Testis (tissue), 3 donors: ENCODE data around the gene TOP3A. TPM values are rescaled to one million over a fixed set of nuclear protein-coding genes. Genes with fewer than 3 reads are reported as not detected.

Experiments used
- DNase-seq: peaks from one replicate; pipeline ENCODE4 v3.0.0-alpha.2; 2019
- H3K27ac ChIP-seq, 2 donors: fragments of 200-600 bp; sonication (generic); one replicate each; pipeline ENCODE4 v1.5.1; 2019
- H3K27me3 ChIP-seq: fragments of 200-600 bp; sonication (generic); one replicate; pipeline ENCODE4 v1.5.1; 2019
- H3K36me3 ChIP-seq: fragments of 200-600 bp; sonication (generic); one replicate; pipeline ENCODE4 v1.5.1; 2017; ENCODE audit warnings: low read depth; ENCODE audit errors: missing control alignments
- H3K4me1 ChIP-seq: fragments of 200-600 bp; sonication (generic); one replicate; pipeline ENCODE4 v1.5.1; 2019
- H3K4me3 ChIP-seq, 2 donors: fragments of 200-600 bp; sonication (generic); one replicate each; pipeline ENCODE4 v1.5.1; 2017 to 2019
- H3K9me3 ChIP-seq: fragments of 200-600 bp; sonication (generic); one replicate; pipeline ENCODE4 v1.5.1; 2017
- POLR2A ChIP-seq: fragments of 450-650 bp; IDR thresholded peaks from one replicate; pipeline ENCODE4 v1.6.1; 2017; ENCODE audit warnings: antibody characterized with exemption, mild to moderate bottlenecking, moderate library complexity
- WGBS, 2 donors: methylation state at CpG; one replicate each; pipeline ENCODE4 v1.1.5; 2018; 5-methylcytosine and 5-hydroxymethylcytosine counted together
- intact Hi-C: fragments of 100-400 bp; cut with DNase I; formaldehyde crosslinking; loops from one replicate; pipeline ENCODE4 v1.15.1; 2023; ENCODE audit warnings: low total_unique reads
- polyA plus RNA-seq: library from polyadenylated mRNA; stranded (reverse); fragments of 350-450 nt; fragmentation: Illumina TruSeq; extraction: RNeasy Lipid Tissue Mini Kit (QIAGEN cat#74804); gene quantifications from one replicate; pipeline ENCODE4 v1.2.3, GENCODE V29; 2014; ENCODE audit warnings: low read depth, low replicate concordance; ENCODE audit not compliant: insufficient read depth
- total RNA-seq, 2 donors: library from RNA; depleted of rRNA; stranded (reverse); fragments of >200 nt; gene quantifications; one replicate each; pipeline ENCODE4 v1.2.3, GENCODE V29; 2016
- TF ChIP-seq, protein P1 (sequence below), 3 experiments: fragments of 450-650 bp in 2 of 3; fragments of 200-600 bp in 1 of 3; sonication (generic) in 1 of 3; IDR thresholded peaks; one replicate each; pipeline ENCODE4 v1.5.1; 2016 to 2019; ENCODE audit warnings: antibody characterized with exemption in 3 of 3, mild to moderate bottlenecking in 2 of 3, moderate library complexity in 1 of 3

The TOP3A gene
- total and polyA plus RNA-seq, 3 donors from 2014 or later = 34.0 to 97.9 (median 56.9) TPM

DNA sequence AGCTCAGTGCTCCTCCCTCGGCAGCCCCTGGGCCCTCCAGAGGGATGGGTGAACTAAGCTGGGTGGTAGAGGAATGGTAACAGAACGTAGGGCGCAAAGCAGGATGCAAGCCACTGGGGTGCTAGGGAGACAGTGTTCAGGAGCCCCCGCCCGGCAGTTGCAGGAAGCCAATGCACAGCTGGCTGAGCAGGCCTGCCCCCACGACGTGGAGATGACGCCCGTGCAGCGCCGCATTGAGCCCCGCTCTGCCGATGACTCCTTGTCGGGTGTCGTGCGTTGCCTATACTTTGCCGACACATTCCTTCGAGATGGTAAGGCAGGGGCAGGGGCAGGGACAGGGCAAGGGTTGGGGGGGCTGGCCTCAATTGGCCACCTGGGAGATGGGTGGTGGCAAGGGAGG lies 76.5 kb downstream of the TOP3A start:
- no peak for DNase-seq

DNA sequence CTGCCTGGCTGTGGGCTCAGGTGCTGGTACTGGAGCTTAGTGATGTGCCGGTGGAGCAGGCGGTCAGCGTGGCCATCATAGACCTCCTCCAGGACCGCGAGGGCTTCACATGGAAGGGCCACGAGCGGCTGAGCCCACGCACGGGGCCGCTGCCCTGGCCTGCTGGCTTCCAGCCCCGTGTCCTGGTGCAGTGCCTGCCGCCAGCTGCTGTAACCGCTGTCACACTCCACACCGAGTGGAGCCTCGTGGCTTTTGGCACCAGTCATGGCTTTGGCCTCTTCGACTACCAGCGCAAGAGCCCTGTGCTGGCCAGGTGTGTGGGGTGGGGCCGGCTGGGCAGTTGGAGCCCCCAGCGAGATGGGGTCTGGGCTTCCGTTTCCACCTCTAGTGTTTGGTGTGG lies 77.3 kb downstream of the TOP3A start:
- DNase-seq = no peak
- TF ChIP-seq, protein P1, sequence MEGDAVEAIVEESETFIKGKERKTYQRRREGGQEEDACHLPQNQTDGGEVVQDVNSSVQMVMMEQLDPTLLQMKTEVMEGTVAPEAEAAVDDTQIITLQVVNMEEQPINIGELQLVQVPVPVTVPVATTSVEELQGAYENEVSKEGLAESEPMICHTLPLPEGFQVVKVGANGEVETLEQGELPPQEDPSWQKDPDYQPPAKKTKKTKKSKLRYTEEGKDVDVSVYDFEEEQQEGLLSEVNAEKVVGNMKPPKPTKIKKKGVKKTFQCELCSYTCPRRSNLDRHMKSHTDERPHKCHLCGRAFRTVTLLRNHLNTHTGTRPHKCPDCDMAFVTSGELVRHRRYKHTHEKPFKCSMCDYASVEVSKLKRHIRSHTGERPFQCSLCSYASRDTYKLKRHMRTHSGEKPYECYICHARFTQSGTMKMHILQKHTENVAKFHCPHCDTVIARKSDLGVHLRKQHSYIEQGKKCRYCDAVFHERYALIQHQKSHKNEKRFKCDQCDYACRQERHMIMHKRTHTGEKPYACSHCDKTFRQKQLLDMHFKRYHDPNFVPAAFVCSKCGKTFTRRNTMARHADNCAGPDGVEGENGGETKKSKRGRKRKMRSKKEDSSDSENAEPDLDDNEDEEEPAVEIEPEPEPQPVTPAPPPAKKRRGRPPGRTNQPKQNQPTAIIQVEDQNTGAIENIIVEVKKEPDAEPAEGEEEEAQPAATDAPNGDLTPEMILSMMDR (IDR thresholded peaks at IDR 0.05) = no peak
- intact Hi-C loops = no loop called here
- Histone ChIP-seq H3K36me3 (no peaks in the 10 kb centered on the region), H3K4me3 (no peak overlapping the region), H3K27ac (no peak overlapping the region), H3K4me1 (no peaks in the 10 kb centered on the region), H3K9me3 (no peaks in the 10 kb centered on the region), H3K27me3 (no peaks in the 10 kb centered on the region)
- 91 to 96% methylated on average over 16 to 19 of the region's 20 CpGs for WGBS, 2 donors

More for the DNA sequence above, 76.5 kb downstream of the TOP3A start:
- intact Hi-C loops = no loop called here
- H3K4me1 ChIP-seq = no peaks in the 10 kb centered on the region
- 92 to 93% methylated on average over 16 to 18 of the region's 18 CpGs for WGBS, 2 donors
- no peaks in the 10 kb centered on the region for H3K36me3 ChIP-seq
- no peak overlapping the region for H3K4me3 ChIP-seq
- no peaks in the 10 kb centered on the region for H3K9me3 ChIP-seq
- no peaks in the 10 kb centered on the region for H3K27me3 ChIP-seq
- no peak for TF ChIP-seq POLR2A
- TF ChIP-seq, protein P1 (IDR thresholded peaks at IDR 0.05) = no peak
- H3K27ac ChIP-seq = no peak overlapping the region

DNA sequence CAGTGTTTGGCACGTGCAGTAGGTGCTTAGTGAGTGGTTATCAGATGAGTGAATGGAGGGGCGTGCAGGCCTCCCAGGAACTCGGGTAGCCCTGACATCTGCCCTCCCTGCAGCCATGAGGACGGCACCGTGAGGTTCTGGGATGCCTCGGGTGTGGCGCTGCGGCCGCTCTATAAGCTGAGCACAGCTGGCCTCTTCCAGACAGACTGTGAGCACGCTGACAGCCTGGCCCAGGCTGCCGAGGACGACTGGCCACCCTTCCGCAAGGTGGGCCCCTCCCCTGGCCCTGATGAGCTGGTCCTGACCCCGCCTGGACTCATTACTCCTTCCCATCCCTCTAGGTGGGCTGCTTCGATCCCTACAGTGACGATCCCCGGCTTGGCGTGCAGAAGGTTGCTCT lies 78.3 kb downstream of the TOP3A start:
- Histone ChIP-seq H3K9me3 (no peaks in the 10 kb centered on the region), H3K27me3 (no peaks in the 10 kb centered on the region), H3K36me3 (no peaks in the 10 kb centered on the region), H3K4me3 (no peak overlapping the region), H3K4me1 (no peaks in the 10 kb centered on the region), H3K27ac (no peak overlapping the region)
- WGBS, 2 donors = 88 to 94% methylated on average over 13 to 18 of the region's 18 CpGs
- TF ChIP-seq, protein P1 (IDR thresholded peaks at IDR 0.05) = no peak
- TF ChIP-seq POLR2A = no peak
- intact Hi-C loops = no loop called here
- DNase-seq = no peak

DNA sequence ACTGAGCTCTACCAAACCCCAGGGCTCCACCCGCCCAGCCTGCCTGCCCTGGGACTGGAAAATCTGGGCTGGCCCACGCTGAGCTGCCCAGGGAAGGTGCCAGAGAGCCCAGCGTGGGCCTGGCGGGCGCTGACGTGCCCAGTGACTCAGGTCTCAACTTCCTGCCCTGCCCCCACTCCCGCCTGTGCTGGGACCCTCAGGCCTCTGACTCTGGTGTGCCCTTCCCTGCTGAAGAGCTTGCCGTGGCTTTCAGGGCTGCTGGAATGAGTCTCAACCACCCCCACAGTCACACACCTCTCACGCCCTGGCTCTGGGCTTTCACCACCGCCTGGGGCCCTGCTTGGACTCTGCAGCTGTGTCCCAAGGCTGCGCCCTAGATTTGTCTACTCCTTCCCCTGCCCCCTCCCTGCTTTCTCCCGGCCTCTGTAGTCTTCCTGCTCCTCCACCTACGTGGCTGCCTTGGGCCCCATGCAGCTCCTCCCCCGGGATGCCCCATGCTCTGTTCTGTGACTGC lies 79.0 kb downstream of the TOP3A start:
- no peaks in the 10 kb centered on the region for H3K4me1 ChIP-seq
- H3K27ac ChIP-seq = no peak overlapping the region
- no peaks in the 10 kb centered on the region for H3K27me3 ChIP-seq
- no peaks in the 10 kb centered on the region for H3K9me3 ChIP-seq
- intact Hi-C loops = no loop called here
- H3K4me3 ChIP-seq = no peak overlapping the region
- peak; percentile 45 for DNase-seq
- H3K36me3 ChIP-seq = no peaks in the 10 kb centered on the region
- 63 to 80% methylated on average over 7 to 13 of the region's 14 CpGs for WGBS, 2 donors
- no peak for TF ChIP-seq POLR2A
- TF ChIP-seq, protein P1 (IDR thresholded peaks at IDR 0.05) = no peak

DNA sequence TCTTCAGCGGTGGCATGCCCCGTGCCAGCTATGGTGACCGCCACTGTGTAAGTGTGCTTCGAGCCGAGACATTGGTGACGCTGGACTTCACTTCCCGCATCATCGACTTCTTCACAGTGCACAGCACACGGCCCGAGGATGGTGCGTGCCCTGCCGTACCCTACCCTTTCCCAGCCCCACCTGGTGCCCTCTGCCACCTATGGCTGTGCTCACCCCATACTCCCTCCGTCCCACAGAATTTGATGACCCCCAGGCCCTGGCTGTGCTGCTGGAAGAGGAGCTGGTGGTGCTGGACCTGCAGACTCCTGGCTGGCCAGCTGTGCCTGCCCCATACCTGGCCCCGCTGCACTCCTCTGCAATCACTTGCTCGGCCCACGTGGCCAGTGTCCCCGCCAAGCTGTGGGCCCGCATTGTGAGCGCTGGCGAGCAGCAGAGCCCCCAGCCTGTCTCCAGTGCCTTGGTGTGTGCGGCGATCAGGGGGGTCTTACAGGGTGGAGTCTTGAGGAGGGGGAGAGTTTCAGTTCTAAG lies 79.9 kb downstream of the TOP3A start:
- no peak for DNase-seq
- Histone ChIP-seq H3K36me3 (no peaks in the 10 kb centered on the region), H3K9me3 (no peaks in the 10 kb centered on the region), H3K4me1 (no peaks in the 10 kb centered on the region), H3K27me3 (no peaks in the 10 kb centered on the region), H3K4me3 (no peak overlapping the region), H3K27ac (no peak overlapping the region)
- intact Hi-C loops = no loop called here
- TF ChIP-seq, protein P1 (IDR thresholded peaks at IDR 0.05) = no peak
- TF ChIP-seq POLR2A = no peak
- 96 to 97% methylated on average over 14 to 22 of the region's 22 CpGs for WGBS, 2 donors
